Activated CD8-positive, alpha-beta memory T cell treated with anti-CD3 and anti-CD28 coated beads for 48 hours (primary cell): ENCODE results near the gene CGNL1.

Source experiments
- DNase-seq, 3 experiments: peaks; one replicate each; pipeline ENCODE4 v3.0.0-alpha.2; 2020; ENCODE audit warnings: low read depth in 2 of 3, low spot score in 2 of 3

CGNL1 gene

GRCh38 chr15:57385923-57386390 is 9.7 kb downstream of the CGNL1 start:
- DNase-seq, result no peak

- DNase-seq, result no peak
Measured at GRCh38 chr15:57386976-57387375, 10.7 kb downstream of the CGNL1 start.

DNA sequence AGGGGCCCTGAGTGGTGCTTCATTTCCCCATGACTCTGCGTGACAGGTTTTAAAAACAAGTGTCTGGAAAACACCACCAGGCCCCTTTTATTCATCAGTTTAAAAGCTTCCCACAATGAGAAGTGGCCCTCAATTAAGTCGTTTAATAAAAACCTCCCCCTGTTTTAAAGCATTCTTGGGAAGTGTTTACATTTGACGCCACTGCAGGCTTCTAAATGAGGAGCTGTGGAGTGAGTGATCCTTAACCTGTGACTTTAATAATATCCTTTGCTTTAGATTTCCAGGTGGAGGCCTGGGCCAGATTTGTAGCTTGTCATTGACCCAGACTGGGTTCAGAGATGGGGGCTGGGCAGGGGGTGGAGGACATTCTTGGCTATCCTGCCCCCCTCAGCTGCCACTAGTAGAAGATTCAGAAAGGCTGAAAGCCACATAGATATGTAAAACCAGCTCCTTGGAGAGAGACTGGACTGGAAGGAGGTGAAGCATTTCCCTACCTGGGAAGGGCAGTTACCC is 11.3 kb downstream of the CGNL1 start:
- no peak for DNase-seq

- no peak for DNase-seq
Measured at GRCh38 chr15:57388464-57388863, 12.2 kb downstream of the CGNL1 start.

- no peak for DNase-seq
Measured at GRCh38 chr15:57389991-57390390, 13.7 kb downstream of the CGNL1 start.

GRCh38 chr15:57390583-57390982 is 14.3 kb downstream of the CGNL1 start:
- no peak for DNase-seq

GRCh38 chr15:57391537-57391936 is 15.2 kb downstream of the CGNL1 start:
- DNase-seq, result no peak

DNA sequence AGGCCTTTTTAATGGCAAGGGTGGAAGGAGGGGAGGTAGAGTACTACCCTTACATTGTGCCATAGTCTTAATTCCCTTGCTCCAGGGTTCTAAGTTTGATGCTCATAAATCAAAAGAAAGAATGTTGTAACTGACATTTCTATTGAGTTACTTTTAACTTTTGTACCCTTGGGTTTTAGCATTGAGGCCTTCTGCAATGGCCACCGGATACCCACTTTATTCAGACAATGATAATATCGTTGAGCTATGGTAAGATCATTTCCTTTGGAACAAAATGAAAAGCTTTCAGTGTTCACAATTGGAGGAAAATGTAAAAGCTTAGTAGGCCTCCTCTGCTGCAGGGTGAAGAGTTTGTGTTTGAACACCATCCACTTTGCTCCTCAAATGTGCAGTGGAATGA is 16.8 kb downstream of the CGNL1 start:
- no peak for DNase-seq

DNA sequence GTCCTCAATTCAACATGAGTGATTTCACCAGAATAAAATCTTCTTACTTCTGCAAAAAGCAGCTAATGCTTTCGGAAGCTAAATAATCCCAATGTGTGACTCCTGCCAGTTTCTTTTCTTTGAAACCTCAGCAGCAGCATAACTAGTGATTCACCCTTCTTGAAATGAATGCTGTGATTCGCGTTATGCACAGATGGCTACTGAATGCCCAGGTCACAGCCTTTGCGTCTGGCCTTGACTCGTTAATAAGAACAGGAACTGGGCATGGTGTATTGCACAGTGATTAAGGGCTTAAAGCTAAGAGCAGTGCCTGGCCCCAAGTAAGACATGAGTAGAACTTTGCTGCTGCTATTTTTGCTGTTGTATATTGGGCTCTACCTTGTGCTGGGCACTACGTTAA is 19.0 kb downstream of the CGNL1 start:
- DNase-seq, result no peak

- no peak for DNase-seq
Measured at GRCh38 chr15:57398336-57398735, 22.0 kb downstream of the CGNL1 start.

- DNase-seq, result no peak
Measured at GRCh38 chr15:57401546-57401945, 25.2 kb downstream of the CGNL1 start.

GRCh38 chr15:57403017-57403416 is 26.7 kb downstream of the CGNL1 start:
- no peak for DNase-seq

- no peak for DNase-seq
Measured at GRCh38 chr15:57403566-57404325, 27.4 kb downstream of the CGNL1 start.

- DNase-seq, result no peak
Measured at GRCh38 chr15:57405133-57405532, 28.8 kb downstream of the CGNL1 start.

GRCh38 chr15:57406062-57406772 is 29.9 kb downstream of the CGNL1 start:
- no peak for DNase-seq

DNA sequence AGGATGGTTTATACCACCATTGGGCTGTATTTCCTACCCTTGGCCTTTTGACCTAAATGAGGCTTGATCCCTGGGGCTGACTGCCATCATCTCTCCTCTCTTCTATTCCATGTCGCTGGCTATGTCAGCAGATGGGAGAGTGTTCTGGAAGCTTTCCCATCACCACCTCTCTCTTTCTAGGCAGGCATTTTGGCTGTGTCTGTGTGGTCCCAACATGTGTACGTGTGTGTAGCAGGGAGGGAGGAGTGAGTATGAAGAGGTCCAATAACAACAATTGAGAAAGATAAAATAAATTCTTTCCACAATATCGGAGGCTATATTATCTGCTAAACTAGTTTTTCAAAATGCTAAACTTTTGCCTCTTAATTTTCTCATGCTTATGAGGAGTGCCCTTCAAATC is 34.1 kb downstream of the CGNL1 start:
- DNase-seq, result no peak

DNA sequence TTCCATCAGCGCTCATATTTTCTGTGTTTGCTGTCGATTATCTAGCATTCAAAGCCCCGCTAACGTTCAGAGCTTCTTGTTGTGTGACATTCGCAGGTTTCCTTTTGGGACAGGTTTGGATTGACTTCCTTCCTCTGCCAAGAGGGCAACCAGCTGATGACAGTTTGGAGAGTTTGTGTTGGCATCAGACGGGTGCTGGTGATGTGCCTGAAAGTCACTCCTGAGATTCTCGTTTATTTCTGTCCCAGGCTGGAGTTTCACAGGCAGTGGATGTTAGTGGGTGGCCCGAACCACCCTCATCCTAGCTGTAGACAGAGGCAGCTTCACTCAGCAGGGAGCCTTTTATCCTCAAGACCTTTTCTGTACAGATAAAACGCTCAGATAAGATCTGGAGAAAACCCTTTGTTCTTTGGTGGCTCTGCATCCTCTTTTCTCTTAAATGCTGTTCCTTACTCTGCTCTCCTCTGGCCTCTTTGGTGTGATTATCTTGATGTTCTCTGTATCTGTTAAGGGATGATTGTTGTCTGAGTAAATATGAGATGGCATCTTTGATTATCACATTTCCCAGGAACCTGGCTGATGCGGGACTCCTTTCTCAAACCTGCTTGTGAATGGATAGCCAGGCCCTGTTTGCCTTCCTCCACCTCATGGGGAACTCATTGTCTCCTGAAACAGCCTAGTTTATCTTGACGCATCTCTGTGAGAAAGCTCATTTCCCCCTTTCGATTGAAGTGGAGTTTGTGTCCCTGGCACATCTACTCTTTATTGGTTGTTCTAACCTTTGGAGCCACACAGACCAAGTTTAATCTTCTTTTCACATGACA is 35.9 kb downstream of the CGNL1 start:
- no peak for DNase-seq

DNA sequence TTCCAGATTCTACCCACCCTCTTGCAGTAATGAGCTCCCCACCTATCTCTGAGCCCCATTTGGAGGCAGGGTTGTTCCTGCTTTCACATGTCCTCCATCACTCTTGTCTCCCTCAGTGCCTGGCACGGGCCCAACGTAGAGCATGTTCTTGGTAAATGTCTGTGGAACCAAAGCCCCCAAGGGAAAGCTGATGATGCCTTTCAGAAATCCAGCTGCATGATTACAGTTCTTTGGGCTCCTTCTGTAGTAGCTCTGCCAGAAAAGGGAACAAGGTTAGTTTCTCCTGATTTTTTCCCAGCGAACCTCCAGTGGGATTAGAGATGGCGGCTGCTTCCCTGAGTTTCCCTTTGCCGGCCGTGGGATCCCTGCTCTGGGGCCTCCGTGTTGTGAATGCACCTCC is 39.3 kb downstream of the CGNL1 start:
- no peak for DNase-seq

GRCh38 chr15:57418635-57419034 is 42.3 kb downstream of the CGNL1 start:
- no peak for DNase-seq

DNA sequence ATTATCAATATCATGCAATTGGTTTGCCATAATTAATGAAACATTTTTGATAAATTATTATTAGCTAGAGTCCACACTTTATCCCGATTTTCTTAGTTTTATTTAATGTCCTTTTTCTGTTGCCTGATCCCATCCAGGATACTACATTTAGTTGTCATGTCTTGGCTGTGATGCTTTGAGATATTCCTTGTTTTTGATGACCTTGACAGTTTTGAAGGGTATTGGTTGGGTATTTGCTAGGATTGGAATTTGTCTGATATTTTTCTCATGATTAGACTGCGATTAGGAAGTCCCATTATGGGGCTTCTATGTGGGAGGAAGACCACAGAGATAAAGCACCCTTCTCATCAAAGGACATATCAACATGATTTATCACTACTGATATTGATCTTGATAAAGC is 43.0 kb downstream of the CGNL1 start:
- no peak for DNase-seq

DNA sequence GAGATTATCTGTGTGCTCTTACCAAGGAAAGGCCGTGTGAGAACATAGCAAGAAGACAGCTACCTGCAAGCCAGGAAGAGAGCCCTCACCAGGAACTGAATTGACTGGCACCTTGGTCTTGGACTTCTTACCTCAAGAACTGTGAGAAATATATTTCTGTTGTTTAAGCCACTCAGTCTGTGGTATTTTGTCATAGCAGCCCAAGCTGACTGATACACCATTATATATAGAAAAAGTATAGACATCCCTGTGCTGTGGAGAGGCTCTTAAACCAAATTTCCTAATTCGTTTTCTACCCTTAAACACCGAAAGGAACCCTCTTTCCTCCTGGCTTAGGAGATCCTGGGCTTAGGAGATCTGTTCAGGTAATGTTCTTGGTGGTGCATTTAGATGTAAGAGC is 44.8 kb downstream of the CGNL1 start:
- DNase-seq, result no peak

DNA sequence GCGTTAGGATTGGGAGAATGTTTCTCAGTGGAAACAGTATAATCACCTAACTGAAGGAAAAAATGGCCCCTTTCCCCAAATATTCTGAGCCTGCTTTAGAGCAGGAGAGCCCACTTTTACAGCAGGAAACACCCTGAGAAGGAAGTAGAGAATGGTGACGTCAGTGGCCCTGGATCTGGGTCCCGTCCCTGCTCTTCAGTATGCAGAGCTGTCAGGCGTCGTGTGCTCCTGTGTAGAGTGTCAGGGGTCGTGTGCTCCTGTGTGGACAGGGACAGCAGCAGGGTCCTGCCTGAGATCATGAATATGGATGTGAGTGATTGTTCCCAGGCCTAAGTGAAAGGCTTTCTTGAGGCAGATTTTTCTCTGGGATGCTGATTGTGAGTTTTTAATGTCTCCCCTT is 45.2 kb downstream of the CGNL1 start:
- DNase-seq, result no peak
